Mesenchymal stem cell (in vitro differentiated cells and primary cell): ENCODE measurements around the gene LARGE1.
A peak's percentile ranks its signal among the peaks of the same experiment; 100 is the strongest.

ENCODE experiments used
- DNase-seq: peaks from one replicate; pipeline ENCODE4 v3.0.0-alpha.2; 2013
- H2AFZ ChIP-seq: one replicate; pipeline ENCODE4 v1.6.1; 2013; ENCODE audit warnings: low read depth, mild to moderate bottlenecking, control low read depth, inconsistent platforms, low read length, moderate library complexity
- H2AK5ac ChIP-seq: 2 replicates; pipeline ENCODE4 v1.6.1; 2013; ENCODE audit warnings: low read length, moderate library complexity, mild to moderate bottlenecking, inconsistent platforms; ENCODE audit not compliant: severe bottlenecking
- H2BK120ac ChIP-seq: one replicate; pipeline ENCODE4 v1.6.1; 2013; ENCODE audit warnings: low read depth, mild to moderate bottlenecking, inconsistent platforms, low read length, moderate library complexity
- H2BK12ac ChIP-seq, 2 experiments: one replicate each; pipeline ENCODE4 v1.6.1; 2013; ENCODE audit warnings: inconsistent platforms in 2 of 2, low read length in 2 of 2, mild to moderate bottlenecking in 2 of 2, moderate library complexity in 2 of 2, control low read depth in 1 of 2
- H2BK15ac ChIP-seq: one replicate; pipeline ENCODE4 v1.6.1; 2013; ENCODE audit warnings: mild to moderate bottlenecking, low read depth, inconsistent platforms; ENCODE audit not compliant: poor library complexity, severe bottlenecking
- H2BK5ac ChIP-seq: 2 replicates; pipeline ENCODE4 v1.6.1; 2013; ENCODE audit warnings: low read depth, mild to moderate bottlenecking, low read length, control low read depth, inconsistent platforms; ENCODE audit not compliant: poor library complexity, severe bottlenecking
- H3K14ac ChIP-seq, 2 experiments: one replicate each; pipeline ENCODE4 v1.6.1; 2013; ENCODE audit warnings: inconsistent platforms in 2 of 2, low read length in 2 of 2, control low read depth in 1 of 2, mild to moderate bottlenecking in 1 of 2, moderate library complexity in 1 of 2
- H3K18ac ChIP-seq, 2 experiments: one replicate each; pipeline ENCODE4 v1.6.1; 2013; ENCODE audit warnings: inconsistent platforms in 2 of 2, low read length in 2 of 2, control low read depth in 1 of 2, low read depth in 1 of 2, mild to moderate bottlenecking in 1 of 2
- H3K23ac ChIP-seq, 2 experiments: one replicate each; pipeline ENCODE4 v1.6.1; 2013; ENCODE audit warnings: inconsistent platforms in 2 of 2, low read length in 2 of 2, mild to moderate bottlenecking in 2 of 2, moderate library complexity in 2 of 2, control low read depth in 1 of 2
- H3K27ac ChIP-seq: 2 replicates; pipeline ENCODE4 v1.5.1; 2013; ENCODE audit warnings: mild to moderate bottlenecking, moderate library complexity, low read length, control low read depth, inconsistent platforms; ENCODE audit not compliant: poor library complexity, severe bottlenecking
- H3K27me3 ChIP-seq, 2 experiments: 2 replicates each; pipeline versions ENCODE4 v1.6.1 to v1.7.0; 2013; ENCODE audit warnings: low read length in 2 of 2, mild to moderate bottlenecking in 2 of 2, moderate library complexity in 2 of 2, control low read depth in 1 of 2, inconsistent platforms in 1 of 2; ENCODE audit not compliant: control insufficient read depth in 1 of 2, insufficient read depth in 1 of 2
- H3K36me3 ChIP-seq, 2 experiments: 2 replicates each; pipeline versions ENCODE4 v1.6.1 to v1.7.0; 2013; ENCODE audit warnings: low read length in 2 of 2, control low read depth in 1 of 2, inconsistent platforms in 1 of 2, low read depth in 1 of 2, mild to moderate bottlenecking in 1 of 2; ENCODE audit not compliant: insufficient read depth in 2 of 2, control insufficient read depth in 1 of 2
- H3K4ac ChIP-seq, 2 experiments: one replicate each; pipeline ENCODE4 v1.6.1; 2013; ENCODE audit warnings: inconsistent platforms in 2 of 2, low read length in 2 of 2, mild to moderate bottlenecking in 2 of 2, moderate library complexity in 2 of 2, control low read depth in 1 of 2, low read depth in 1 of 2
- H3K4me1 ChIP-seq: 2 replicates; pipeline ENCODE4 v1.6.1; 2013; ENCODE audit warnings: low read depth, low read length, control low read depth; ENCODE audit not compliant: control insufficient read depth, insufficient read depth
- H3K4me2 ChIP-seq: 2 replicates; pipeline ENCODE4 v1.6.1; 2013; ENCODE audit warnings: low read length, mild to moderate bottlenecking, inconsistent platforms; ENCODE audit not compliant: poor library complexity, severe bottlenecking
- H3K4me3 ChIP-seq, 2 experiments: 2 replicates each; pipeline versions ENCODE4 v1.5.1 to v1.7.0; 2013; ENCODE audit warnings: low read length in 2 of 2, mild to moderate bottlenecking in 2 of 2, control low read depth in 1 of 2, low read depth in 1 of 2; ENCODE audit not compliant: insufficient read depth in 1 of 2
- H3K79me1 ChIP-seq: replicated peaks from 2 replicates; pipeline ENCODE4 v1.6.1; 2013; ENCODE audit warnings: mild to moderate bottlenecking, control low read depth, low read length, inconsistent platforms; ENCODE audit not compliant: poor library complexity, severe bottlenecking
- H3K9ac ChIP-seq: 2 replicates; pipeline ENCODE4 v1.7.0; 2013; ENCODE audit warnings: mild to moderate bottlenecking, low read length, moderate library complexity
- H3K9me3 ChIP-seq: 2 replicates; pipeline ENCODE4 v1.7.0; 2013; ENCODE audit warnings: mild to moderate bottlenecking, low read length; ENCODE audit not compliant: control insufficient read depth
- H4K8ac ChIP-seq: one replicate; pipeline ENCODE4 v1.6.1; 2013; ENCODE audit warnings: inconsistent platforms, mild to moderate bottlenecking, low read length, moderate library complexity
- H4K91ac ChIP-seq: one replicate; pipeline ENCODE4 v1.6.1; 2013; ENCODE audit warnings: mild to moderate bottlenecking, low read length, inconsistent platforms
- WGBS: methylation state at CpG from one replicate; pipeline ENCODE4 v1.1.7; 2013; ENCODE audit warnings: mixed read lengths; 5-methylcytosine and 5-hydroxymethylcytosine counted together

Gene LARGE1

DNA sequence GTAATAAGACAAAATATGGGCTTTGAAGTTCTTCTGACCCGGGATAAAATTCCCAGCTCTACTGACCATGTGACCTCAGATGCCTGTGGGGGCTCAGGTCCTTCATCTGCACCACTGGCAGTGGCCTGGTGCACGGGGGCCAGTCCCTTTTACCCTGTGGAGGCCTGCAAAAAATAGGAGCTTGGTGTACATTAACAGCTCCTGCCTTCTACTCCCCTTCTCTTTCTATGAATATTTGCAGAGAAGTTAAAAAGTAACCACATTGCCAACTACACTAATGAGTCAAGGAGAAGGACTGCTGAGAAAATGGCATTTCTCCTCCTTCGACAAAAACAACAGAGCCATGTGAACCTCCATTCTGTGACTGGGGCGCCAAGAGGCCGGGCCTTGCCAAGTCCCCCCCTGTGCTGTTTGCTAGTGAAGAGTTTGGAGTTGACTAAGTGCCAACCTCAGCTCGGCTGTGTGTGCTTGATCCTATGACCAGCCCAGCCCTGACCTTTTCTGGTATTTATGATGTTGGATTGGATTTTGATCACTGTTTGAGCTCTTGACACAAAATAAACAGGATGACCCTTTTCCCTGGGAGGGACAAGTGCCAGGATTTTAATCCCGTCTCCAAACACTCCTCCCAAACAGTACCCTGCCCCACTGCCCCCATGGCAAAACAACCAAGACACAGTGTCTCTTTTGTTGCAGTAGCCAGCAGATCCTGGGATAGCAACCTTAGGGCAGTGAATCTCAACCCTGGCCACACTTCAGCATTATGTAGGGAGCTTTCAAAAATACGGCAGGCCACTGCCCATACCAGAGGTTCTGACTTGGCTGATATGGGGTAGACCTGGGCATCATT lies 380.1 kb downstream of the LARGE1 start:
- Histone ChIP-seq H2BK15ac (no peak overlapping the region), H3K4me3 (no peak overlapping the region), H3K9me3 (no peaks in the 10 kb centered on the region), H3K9ac (peak overlapping the region; percentile 39), H3K27ac (peak overlapping the region; percentile 87), H3K4me2 (peak overlapping the region; percentile 7), H4K8ac (no peak overlapping the region), H2BK5ac (no peak overlapping the region), H3K4ac (no peak overlapping the region), H3K79me1 (no peaks in the 10 kb centered on the region), H2BK12ac (no peak overlapping the region), H3K4me1 (peaks cover 15% of the 10 kb centered on the region), H2AFZ (no peak overlapping the region), H3K27me3 (no peaks in the 10 kb centered on the region), H3K36me3 (no peaks in the 10 kb centered on the region), H2AK5ac (peak overlapping the region; percentile 88), H4K91ac (no peak overlapping the region), H3K18ac (no peak overlapping the region), H3K23ac (no peak overlapping the region), H2BK120ac (no peak overlapping the region), H3K14ac (no peak overlapping the region)
- 88% methylated on average over 7 of the region's 8 CpGs for WGBS
- DNase-seq: no peak

DNA sequence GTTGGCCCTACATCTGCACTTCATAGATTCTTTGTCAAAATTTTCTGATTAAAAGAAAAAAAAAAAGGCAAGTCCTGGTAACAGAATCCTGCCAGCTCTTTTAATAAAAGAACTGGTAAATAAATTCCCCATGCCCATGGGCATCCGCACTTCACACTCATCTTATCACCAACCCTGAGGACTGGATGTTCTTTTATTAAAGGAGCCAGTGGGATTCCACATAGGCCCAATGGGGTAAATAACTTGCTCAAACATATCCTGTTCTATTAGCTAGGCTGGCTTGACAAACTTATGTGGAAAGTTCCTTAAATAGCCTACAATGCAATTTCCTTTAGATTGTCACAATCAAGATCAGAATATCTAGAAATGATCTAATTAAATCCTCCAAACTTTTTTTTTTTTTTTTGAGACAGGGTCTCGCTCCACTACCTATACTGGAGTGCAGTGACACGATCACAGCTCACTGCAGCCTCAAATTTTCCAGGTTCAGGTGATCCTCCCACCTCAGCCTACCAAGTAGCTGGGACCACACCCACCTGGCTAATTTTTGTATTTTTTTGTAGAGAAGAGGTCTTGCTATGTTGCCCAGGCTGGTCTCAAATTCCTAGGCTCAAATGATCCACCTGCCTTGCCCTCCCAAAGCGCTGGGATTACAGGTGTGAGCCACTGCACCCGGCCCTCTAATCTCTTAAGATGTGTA lies 380.9 kb downstream of the LARGE1 start:
- Histone ChIP-seq H3K9ac (no peak overlapping the region), H4K91ac (no peak overlapping the region), H2BK15ac (no peak overlapping the region), H2BK12ac (no peak overlapping the region), H2AK5ac (no peak overlapping the region), H4K8ac (no peak overlapping the region), H3K79me1 (no peaks in the 10 kb centered on the region), H2BK5ac (no peak overlapping the region), H3K4ac (no peak overlapping the region), H3K4me3 (no peak overlapping the region), H3K23ac (no peak overlapping the region), H3K14ac (no peak overlapping the region), H2AFZ (no peak overlapping the region), H2BK120ac (no peak overlapping the region), H3K4me2 (no peak overlapping the region), H3K9me3 (no peaks in the 10 kb centered on the region), H3K4me1 (peaks cover 14% of the 10 kb centered on the region), H3K27me3 (no peaks in the 10 kb centered on the region), H3K27ac (peak overlapping the region; percentile 4), H3K36me3 (no peaks in the 10 kb centered on the region), H3K18ac (no peak overlapping the region)
- DNase-seq: no peak
- WGBS: 92% methylated on average over 3 of the region's 5 CpGs

DNA sequence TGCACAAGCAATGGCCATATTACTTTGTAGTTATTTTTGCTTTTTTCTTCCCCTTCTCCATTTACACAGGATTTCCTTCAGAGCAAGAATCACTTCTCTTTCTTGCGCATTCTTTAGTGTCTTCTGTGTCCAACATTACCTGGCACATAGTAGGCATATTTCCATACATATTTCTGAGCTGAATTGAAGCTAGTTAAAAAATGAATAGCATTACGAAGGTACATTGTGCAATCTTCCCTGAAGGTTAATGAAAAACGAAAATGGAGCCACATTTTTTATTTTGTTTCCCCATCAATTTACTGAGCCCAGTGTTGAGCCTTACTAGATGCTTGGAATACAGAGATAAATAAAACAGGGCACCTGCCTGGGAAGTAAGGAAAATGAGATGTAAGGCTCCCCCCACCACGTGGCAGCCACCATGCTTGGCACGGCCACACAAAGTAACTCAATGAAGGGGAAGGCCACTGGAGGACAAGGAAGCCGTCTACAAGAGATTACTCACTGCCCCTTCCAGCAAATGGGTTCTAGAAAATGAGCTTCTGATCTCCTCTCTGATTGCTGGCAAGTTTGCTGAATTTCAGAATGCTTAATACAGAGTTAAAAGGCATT lies 381.9 kb downstream of the LARGE1 start:
- no peak overlapping the region for H2BK5ac ChIP-seq
- no peak overlapping the region for H4K8ac ChIP-seq
- H3K79me1 ChIP-seq: no peaks in the 10 kb centered on the region
- H3K9ac ChIP-seq: no peak overlapping the region
- no peak overlapping the region for H2AFZ ChIP-seq
- 73% methylated on average over 5 of the region's 6 CpGs for WGBS
- no peaks in the 10 kb centered on the region for H3K36me3 ChIP-seq
- peak overlapping the region; percentile 26 for H2AK5ac ChIP-seq
- no peaks in the 10 kb centered on the region for H3K27me3 ChIP-seq
- H3K23ac ChIP-seq: no peak overlapping the region
- H2BK120ac ChIP-seq: no peak overlapping the region
- no peaks in the 10 kb centered on the region for H3K9me3 ChIP-seq
- no peak overlapping the region for H3K4ac ChIP-seq
- no peak for DNase-seq
- H3K4me3 ChIP-seq: no peak overlapping the region
- H3K18ac ChIP-seq: no peak overlapping the region
- H2BK12ac ChIP-seq: no peak overlapping the region
- H3K4me1 ChIP-seq: peaks cover 14% of the 10 kb centered on the region
- H3K27ac ChIP-seq: no peak overlapping the region
- no peak overlapping the region for H3K14ac ChIP-seq
- H4K91ac ChIP-seq: no peak overlapping the region
- no peak overlapping the region for H2BK15ac ChIP-seq
- no peak overlapping the region for H3K4me2 ChIP-seq

DNA sequence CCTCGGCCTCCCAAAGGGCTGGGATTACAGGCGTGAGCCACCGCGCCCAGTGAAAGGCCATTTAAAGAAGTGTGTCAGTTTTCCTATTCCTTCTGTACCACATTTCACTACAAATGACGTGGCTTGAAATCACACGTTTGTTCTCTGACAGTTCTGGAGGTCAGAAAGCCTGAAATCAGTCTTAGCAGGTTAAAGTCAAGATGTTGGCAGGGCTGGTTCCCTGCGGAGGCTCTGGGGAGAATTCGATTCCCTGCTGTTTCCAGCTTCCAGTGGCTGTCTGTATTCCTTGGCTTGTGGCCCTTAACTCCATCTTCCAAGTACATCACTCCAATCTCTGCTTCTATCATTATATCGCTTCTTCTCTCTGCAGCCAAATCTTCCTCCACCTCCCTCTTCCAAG lies 383.2 kb downstream of the LARGE1 start:
- no peak for DNase-seq
- H2AFZ ChIP-seq: no peak overlapping the region
- no peak overlapping the region for H2BK5ac ChIP-seq
- no peak overlapping the region for H3K4me2 ChIP-seq
- WGBS: 91% methylated on average over 9 of the region's 9 CpGs
- H2BK12ac ChIP-seq: no peak overlapping the region
- H4K91ac ChIP-seq: no peak overlapping the region
- H3K9me3 ChIP-seq: no peaks in the 10 kb centered on the region
- H2AK5ac ChIP-seq: peak overlapping the region; percentile 49
- no peak overlapping the region for H3K4ac ChIP-seq
- no peak overlapping the region for H2BK120ac ChIP-seq
- H3K14ac ChIP-seq: no peak overlapping the region
- peaks cover 0 to 3% of the 10 kb centered on the region in 2 experiments for H3K27me3 ChIP-seq
- no peak overlapping the region for H3K23ac ChIP-seq
- H3K79me1 ChIP-seq: no peaks in the 10 kb centered on the region
- H3K4me1 ChIP-seq: peaks cover 14% of the 10 kb centered on the region
- H2BK15ac ChIP-seq: no peak overlapping the region
- no peak overlapping the region for H3K9ac ChIP-seq
- H3K36me3 ChIP-seq: no peaks in the 10 kb centered on the region
- no peak overlapping the region for H3K18ac ChIP-seq
- H3K4me3 ChIP-seq: no peak overlapping the region
- no peak overlapping the region for H4K8ac ChIP-seq
- no peak overlapping the region for H3K27ac ChIP-seq
